Loucy (cell line): ENCODE data around the gene GIPC2.

Source experiments
- H2AFZ ChIP-seq: fragments of 200-600 bp; sonication (generic); 2 replicates; pipeline ENCODE4 v1.6.0; 2016; ENCODE audit warnings: antibody characterized with exemption, mild to moderate bottlenecking, low read length, moderate library complexity
- H3F3A ChIP-seq: fragments of 200-600 bp; 2 replicates; pipeline ENCODE4 v1.6.0; 2016; ENCODE audit warnings: antibody characterized with exemption, low read depth, mild to moderate bottlenecking
- H3K27me3 ChIP-seq: fragments of 200-600 bp; sonication (generic); 2 replicates; pipeline ENCODE4 v1.6.1; 2014; ENCODE audit warnings: low read length, mild to moderate bottlenecking; ENCODE audit not compliant: insufficient read depth, poor library complexity, severe bottlenecking
- H3K36me3 ChIP-seq: fragments of 200-600 bp; sonication (generic); 2 replicates; pipeline ENCODE4 v1.6.1; 2016; ENCODE audit warnings: low read length; ENCODE audit not compliant: insufficient read depth
- H3K4me1 ChIP-seq: fragments of 200-600 bp; sonication (generic); 2 replicates; pipeline ENCODE4 v1.5.1; 2014; ENCODE audit warnings: low read length, mild to moderate bottlenecking; ENCODE audit not compliant: insufficient read depth, poor library complexity, severe bottlenecking
- H3K4me2 ChIP-seq: fragments of 200-600 bp; sonication (generic); 2 replicates; pipeline ENCODE4 v1.6.0; 2014; ENCODE audit warnings: antibody characterized with exemption, low read length, low read depth, mild to moderate bottlenecking; ENCODE audit not compliant: poor library complexity, severe bottlenecking
- H3K4me3 ChIP-seq: fragments of 200-600 bp; sonication (generic); 2 replicates; pipeline ENCODE4 v1.5.1; 2014; ENCODE audit warnings: low read length, mild to moderate bottlenecking, mixed read lengths; ENCODE audit not compliant: poor library complexity, severe bottlenecking
- H3K79me2 ChIP-seq: fragments of 200-600 bp; sonication (generic); 2 replicates; pipeline ENCODE4 v1.6.1; 2014; ENCODE audit warnings: low read length; ENCODE audit not compliant: insufficient read depth
- H3K9ac ChIP-seq: fragments of 200-600 bp; sonication (generic); 2 replicates; pipeline ENCODE4 v1.6.0; 2014; ENCODE audit warnings: mild to moderate bottlenecking, low read depth, low read length, moderate library complexity; ENCODE audit not compliant: poor library complexity, severe bottlenecking
- H3K9me2 ChIP-seq: fragments of 200-600 bp; sonication (generic); replicated peaks from 2 replicates; pipeline ENCODE4 v1.6.1; 2016; ENCODE audit warnings: low read depth, low read length, mixed read lengths
- H3K9me3 ChIP-seq: fragments of 200-600 bp; sonication (generic); 2 replicates; pipeline ENCODE4 v1.6.1; 2014; ENCODE audit warnings: mild to moderate bottlenecking, antibody characterized with exemption, low read length, low read depth; ENCODE audit not compliant: insufficient read depth
- H4K20me1 ChIP-seq: fragments of 200-600 bp; sonication (generic); 2 replicates; pipeline ENCODE4 v1.6.0; 2014; ENCODE audit warnings: antibody characterized with exemption, low read length, mild to moderate bottlenecking; ENCODE audit not compliant: insufficient read depth, poor library complexity, severe bottlenecking
- EZH2phosphoT487 ChIP-seq: fragments of 200-600 bp; IDR thresholded peaks from 2 replicates; pipeline ENCODE4 v1.6.1; 2018; ENCODE audit warnings: antibody characterized with exemption, mild to moderate bottlenecking, moderate library complexity, borderline replicate concordance
- TF ChIP-seq, protein P1 (sequence below): fragments of 200-600 bp; sonication (generic); conservative IDR thresholded peaks from 2 replicates; pipeline ENCODE4 v1.5.1; 2014; ENCODE audit warnings: mild to moderate bottlenecking, antibody characterized with exemption, low read length

GIPC2 gene

DNA sequence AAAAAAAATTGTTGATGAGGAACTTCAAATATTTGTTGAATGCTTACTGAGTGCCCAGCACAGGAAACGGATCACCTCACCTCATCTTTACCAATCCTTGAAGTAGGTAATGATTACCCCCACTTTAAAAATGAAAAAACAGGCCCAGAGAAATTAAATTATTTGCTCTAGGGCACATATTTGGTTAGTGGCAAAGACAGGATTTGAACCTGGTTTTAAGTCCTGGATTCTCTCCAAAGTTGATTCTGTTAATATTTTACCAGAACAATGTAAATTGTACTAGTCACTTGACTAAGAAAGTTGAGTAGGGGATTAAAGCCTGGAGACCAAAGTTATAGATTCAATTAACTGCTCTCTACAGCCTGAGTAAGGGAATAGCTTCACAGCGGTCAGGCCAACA is 97.9 kb downstream of the GIPC2 start:
- no peak overlapping the region for H3K4me3 ChIP-seq
- peak overlapping the region; percentile 50 for H3K4me2 ChIP-seq
- TF ChIP-seq, protein P1, sequence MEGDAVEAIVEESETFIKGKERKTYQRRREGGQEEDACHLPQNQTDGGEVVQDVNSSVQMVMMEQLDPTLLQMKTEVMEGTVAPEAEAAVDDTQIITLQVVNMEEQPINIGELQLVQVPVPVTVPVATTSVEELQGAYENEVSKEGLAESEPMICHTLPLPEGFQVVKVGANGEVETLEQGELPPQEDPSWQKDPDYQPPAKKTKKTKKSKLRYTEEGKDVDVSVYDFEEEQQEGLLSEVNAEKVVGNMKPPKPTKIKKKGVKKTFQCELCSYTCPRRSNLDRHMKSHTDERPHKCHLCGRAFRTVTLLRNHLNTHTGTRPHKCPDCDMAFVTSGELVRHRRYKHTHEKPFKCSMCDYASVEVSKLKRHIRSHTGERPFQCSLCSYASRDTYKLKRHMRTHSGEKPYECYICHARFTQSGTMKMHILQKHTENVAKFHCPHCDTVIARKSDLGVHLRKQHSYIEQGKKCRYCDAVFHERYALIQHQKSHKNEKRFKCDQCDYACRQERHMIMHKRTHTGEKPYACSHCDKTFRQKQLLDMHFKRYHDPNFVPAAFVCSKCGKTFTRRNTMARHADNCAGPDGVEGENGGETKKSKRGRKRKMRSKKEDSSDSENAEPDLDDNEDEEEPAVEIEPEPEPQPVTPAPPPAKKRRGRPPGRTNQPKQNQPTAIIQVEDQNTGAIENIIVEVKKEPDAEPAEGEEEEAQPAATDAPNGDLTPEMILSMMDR = no peak
- TF ChIP-seq EZH2phosphoT487 = no peak
- no peaks in the 10 kb centered on the region for H3K4me1 ChIP-seq
- no peaks in the 10 kb centered on the region for H3K9me2 ChIP-seq
- peak overlapping the region; percentile 86 for H2AFZ ChIP-seq
- no peaks in the 10 kb centered on the region for H3K9me3 ChIP-seq
- H4K20me1 ChIP-seq = no peaks in the 10 kb centered on the region
- no peaks in the 10 kb centered on the region for H3F3A ChIP-seq
- H3K79me2 ChIP-seq = no peaks in the 10 kb centered on the region
- H3K27me3 ChIP-seq = no peaks in the 10 kb centered on the region
- no peaks in the 10 kb centered on the region for H3K36me3 ChIP-seq
- no peak overlapping the region for H3K9ac ChIP-seq

DNA sequence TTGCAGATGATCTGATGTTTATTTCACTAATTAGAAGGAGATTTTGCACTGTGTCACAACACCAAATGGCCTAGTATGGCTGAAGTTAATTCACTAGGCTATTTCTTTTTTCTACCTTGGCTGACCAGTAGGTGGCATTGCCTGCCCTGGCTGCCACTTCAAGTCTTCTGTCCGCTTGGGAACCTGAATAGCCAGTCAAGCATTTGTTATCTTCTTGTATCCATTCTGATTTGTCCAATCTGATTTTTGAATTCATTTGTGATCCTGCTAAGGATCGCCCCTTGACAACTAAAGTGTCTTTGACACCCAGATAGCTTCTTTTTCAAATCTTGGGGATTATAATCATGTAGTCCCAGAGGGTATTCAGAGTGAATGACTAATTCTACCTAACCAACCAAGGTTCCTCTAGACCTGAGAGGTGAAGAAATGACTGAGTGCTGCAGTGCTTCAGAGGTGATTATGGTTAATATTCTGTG is 99.4 kb downstream of the GIPC2 start:
- H3K36me3 ChIP-seq = no peaks in the 10 kb centered on the region
- no peak overlapping the region for H3K4me2 ChIP-seq
- no peak overlapping the region for H2AFZ ChIP-seq
- TF ChIP-seq EZH2phosphoT487 = no peak
- TF ChIP-seq, protein P1 = peak; percentile 84
- no peaks in the 10 kb centered on the region for H3K27me3 ChIP-seq
- no peaks in the 10 kb centered on the region for H3K79me2 ChIP-seq
- H3K9me2 ChIP-seq = no peaks in the 10 kb centered on the region
- H3K4me1 ChIP-seq = no peaks in the 10 kb centered on the region
- H3K9ac ChIP-seq = no peak overlapping the region
- no peaks in the 10 kb centered on the region for H3K9me3 ChIP-seq
- H3K4me3 ChIP-seq = no peak overlapping the region
- no peaks in the 10 kb centered on the region for H4K20me1 ChIP-seq
- no peaks in the 10 kb centered on the region for H3F3A ChIP-seq

DNA sequence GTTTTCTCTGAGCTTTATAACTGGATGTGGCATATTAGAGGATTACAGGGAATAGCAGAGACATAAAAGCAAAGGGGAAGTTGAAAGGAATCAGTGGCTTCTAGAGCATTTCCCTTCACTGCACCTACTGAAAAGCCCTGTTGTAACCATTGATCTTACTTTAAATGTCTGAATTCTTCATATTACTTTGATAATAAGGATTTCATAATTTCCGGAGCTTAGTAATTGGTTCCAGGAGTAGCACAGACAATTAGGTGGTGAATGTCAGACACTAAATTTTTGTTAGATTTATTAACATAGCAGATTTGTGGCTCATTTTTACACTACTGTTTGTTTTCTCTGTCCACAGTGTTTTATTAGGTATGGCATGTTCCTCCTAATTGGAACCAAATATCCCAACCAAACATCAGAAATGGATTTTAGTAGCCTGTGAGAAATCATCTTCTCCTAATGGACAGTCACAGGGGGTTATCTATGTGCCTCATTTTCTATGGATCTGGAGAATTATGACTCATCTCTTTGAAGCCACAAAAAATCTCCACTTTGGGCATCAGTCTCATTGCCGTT is 100.5 kb downstream of the GIPC2 start:
- H3K27me3 ChIP-seq = no peaks in the 10 kb centered on the region
- TF ChIP-seq, protein P1 = no peak
- TF ChIP-seq EZH2phosphoT487 = no peak
- H2AFZ ChIP-seq = no peak overlapping the region
- H4K20me1 ChIP-seq = no peaks in the 10 kb centered on the region
- H3K9me3 ChIP-seq = no peaks in the 10 kb centered on the region
- no peaks in the 10 kb centered on the region for H3K79me2 ChIP-seq
- no peak overlapping the region for H3K9ac ChIP-seq
- H3K9me2 ChIP-seq = no peaks in the 10 kb centered on the region
- no peaks in the 10 kb centered on the region for H3K36me3 ChIP-seq
- H3F3A ChIP-seq = no peaks in the 10 kb centered on the region
- no peaks in the 10 kb centered on the region for H3K4me1 ChIP-seq
- H3K4me3 ChIP-seq = no peak overlapping the region
- H3K4me2 ChIP-seq = no peak overlapping the region
